WTC11 (cell line): Measurements from ENCODE around the gene HMCN1. TPM values are rescaled to one million over a fixed set of nuclear protein-coding genes. Genes with fewer than 3 reads are reported as not detected.

Experiments
- ATAC-seq: fragments of 200-7000 bp; cut with Tn5 transposase; 2 replicates; pipeline ENCODE4 v1.10.0; 2021; ENCODE audit warnings: mild to moderate bottlenecking, moderate library complexity
- CTCF ChIA-PET: fragments of 300-600 bp; sonication (Branson Sonifier 250); formaldehyde crosslinking; loops from one replicate; lab custom pipeline; 2021; ENCODE audit warnings: antibody characterized with exemption; lab: Charles Lee
- POLR2A ChIA-PET: fragments of 350-600 bp; sonication (Branson Sonifier 250); formaldehyde crosslinking; loops from one replicate; lab custom pipeline; 2021; ENCODE audit warnings: antibody characterized with exemption; lab: Charles Lee
- DNase-seq: peaks from one replicate; pipeline ENCODE4 v3.0.0; 2021; ENCODE audit warnings: low spot score
- H3K27ac Mint-ChIP-seq: 2 replicates; pipeline ENCODE4 v1.8.0; 2021; ENCODE audit warnings: mixed read lengths
- H3K27me3 Mint-ChIP-seq: 2 replicates; pipeline ENCODE4 v1.8.0; 2021; ENCODE audit warnings: low read depth, mild to moderate bottlenecking, moderate library complexity, mixed read lengths
- H3K36me3 Mint-ChIP-seq: 2 replicates; pipeline ENCODE4 v1.8.0; 2021; ENCODE audit warnings: mixed read lengths
- H3K4me1 Mint-ChIP-seq: 2 replicates; pipeline ENCODE4 v1.8.0; 2022; ENCODE audit warnings: mixed read lengths
- H3K4me3 Mint-ChIP-seq: 2 replicates; pipeline ENCODE4 v1.8.0; 2021; ENCODE audit warnings: mild to moderate bottlenecking, moderate library complexity, mixed read lengths
- H3K9me3 Mint-ChIP-seq: 2 replicates; pipeline ENCODE4 v1.8.0; 2021; ENCODE audit warnings: mixed read lengths
- AR ChIP-seq: fragments of 250-450 bp; sonication (Bioruptor Pico); IDR thresholded peaks from 2 replicates; pipeline ENCODE4 v1.9.0; 2021; ENCODE audit warnings: mild to moderate bottlenecking
- ARID4B ChIP-seq: sonication (generic); formaldehyde crosslinking; IDR thresholded peaks from 2 replicates; pipeline ENCODE4 v1.8.0; 2023; ENCODE audit warnings: missing genetic modification reagents, mild to moderate bottlenecking, borderline replicate concordance
- ATF1 ChIP-seq: sonication (generic); formaldehyde crosslinking; IDR thresholded peaks from 2 replicates; pipeline ENCODE4 v1.8.1; 2023; ENCODE audit warnings: mild to moderate bottlenecking, moderate library complexity, missing genetic modification reagents
- ATF3 ChIP-seq: sonication (generic); formaldehyde crosslinking; conservative IDR thresholded peaks from 2 replicates; pipeline ENCODE4 v1.8.1; 2022; ENCODE audit warnings: mild to moderate bottlenecking, missing genetic modification reagents
- CREM ChIP-seq: sonication (generic); formaldehyde crosslinking; IDR thresholded peaks from 2 replicates; pipeline ENCODE4 v1.8.1; 2022; ENCODE audit warnings: mild to moderate bottlenecking, missing genetic modification reagents, moderate library complexity
- CTCF ChIP-seq: fragments of 200-600 bp; IDR thresholded peaks from 2 replicates; pipeline ENCODE4 v1.8.0; 2022; ENCODE audit warnings: antibody characterized with exemption
- E2F4 ChIP-seq: sonication (generic); formaldehyde crosslinking; IDR thresholded peaks from 2 replicates; pipeline ENCODE4 v1.8.1; 2022; ENCODE audit warnings: low read depth, mild to moderate bottlenecking, moderate library complexity, missing genetic modification reagents, borderline replicate concordance
- ETV6 ChIP-seq: sonication (generic); formaldehyde crosslinking; IDR thresholded peaks from 2 replicates; pipeline ENCODE4 v1.8.1; 2022; ENCODE audit warnings: mild to moderate bottlenecking, missing genetic modification reagents
- IRF2 ChIP-seq: sonication (generic); formaldehyde crosslinking; IDR thresholded peaks from 2 replicates; pipeline ENCODE4 v1.8.0; 2022; ENCODE audit warnings: low read depth, missing genetic modification reagents, borderline replicate concordance
- JUN ChIP-seq: sonication (generic); formaldehyde crosslinking; IDR thresholded peaks from 2 replicates; pipeline ENCODE4 v1.8.0; 2023; ENCODE audit warnings: mild to moderate bottlenecking, missing genetic modification reagents
- MXD4 ChIP-seq: fragments of 250-450 bp; sonication (Bioruptor Pico); IDR thresholded peaks from 2 replicates; pipeline ENCODE4 v1.8.0; 2021; ENCODE audit warnings: mild to moderate bottlenecking, moderate library complexity, borderline replicate concordance
- NFE2L1 ChIP-seq: sonication (generic); formaldehyde crosslinking; IDR thresholded peaks from 2 replicates; pipeline ENCODE4 v1.8.1; 2023; ENCODE audit warnings: missing genetic modification reagents
- NFYB ChIP-seq: sonication (generic); formaldehyde crosslinking; conservative IDR thresholded peaks from 2 replicates; pipeline ENCODE4 v1.8.0; 2022; ENCODE audit warnings: low read depth, missing genetic modification reagents
- NR1H2 ChIP-seq: sonication (generic); formaldehyde crosslinking; IDR thresholded peaks from 2 replicates; pipeline ENCODE4 v1.9.0; 2021; ENCODE audit warnings: mild to moderate bottlenecking, moderate library complexity, missing genetic modification reagents
- NR3C1 ChIP-seq: sonication (generic); formaldehyde crosslinking; conservative IDR thresholded peaks from 2 replicates; pipeline ENCODE4 v1.8.1; 2023; ENCODE audit warnings: low read depth, mild to moderate bottlenecking, missing genetic modification reagents
- PREB ChIP-seq: sonication (generic); formaldehyde crosslinking; IDR thresholded peaks from 2 replicates; pipeline ENCODE4 v1.8.1; 2022; ENCODE audit warnings: mild to moderate bottlenecking, missing genetic modification reagents, moderate library complexity, borderline replicate concordance
- SMAD3 ChIP-seq: sonication (generic); formaldehyde crosslinking; IDR thresholded peaks from 2 replicates; pipeline ENCODE4 v1.8.0; 2022; ENCODE audit warnings: missing genetic modification reagents, mild to moderate bottlenecking, borderline replicate concordance
- TEAD1 ChIP-seq: sonication (generic); formaldehyde crosslinking; IDR thresholded peaks from 2 replicates; pipeline ENCODE4 v1.8.0; 2022; ENCODE audit warnings: mild to moderate bottlenecking, missing genetic modification reagents
- ZBTB21 ChIP-seq: sonication (generic); formaldehyde crosslinking; IDR thresholded peaks from 2 replicates; pipeline ENCODE4 v1.8.1; 2023; ENCODE audit warnings: mild to moderate bottlenecking, missing genetic modification reagents, borderline replicate concordance
- ZNF121 ChIP-seq: sonication (generic); formaldehyde crosslinking; IDR thresholded peaks from 2 replicates; pipeline ENCODE4 v1.8.0; 2023; ENCODE audit warnings: missing genetic modification reagents
- ZNF263 ChIP-seq: sonication (generic); formaldehyde crosslinking; IDR thresholded peaks from 2 replicates; pipeline ENCODE4 v1.8.1; 2022; ENCODE audit warnings: low read depth, mild to moderate bottlenecking, moderate library complexity, missing genetic modification reagents
- ZNF281 ChIP-seq: sonication (generic); formaldehyde crosslinking; IDR thresholded peaks from 2 replicates; pipeline ENCODE4 v1.8.0; 2023; ENCODE audit warnings: mild to moderate bottlenecking, missing genetic modification reagents
- total RNA-seq: library from RNA; stranded (reverse); gene quantifications from 3 replicates; pipeline ENCODE4 v1.2.3, GENCODE V29; 2021

Gene HMCN1
- total RNA-seq, 1 experiment from 2014 or later, result 5.6 TPM

GRCh38 chr1:186188736-186189135 is 454.5 kb downstream of the HMCN1 start:
- 0 out of 2 replicates have a peak, but pooled peaks cover 4% of the 10 kb centered on the region for H3K4me1 Mint-ChIP-seq
- H3K36me3 Mint-ChIP-seq, result no peaks in the 10 kb centered on the region
- TF ChIP-seq NR3C1 (CRISPR knock-in tag) (no peak), ZNF281 (CRISPR knock-in tag) (no peak), ARID4B (no peak), SMAD3 (no peak), CREM (CRISPR knock-in tag) (no peak), PREB (CRISPR knock-in tag) (no peak), IRF2 (CRISPR knock-in tag) (no peak), AR (CRISPR knock-in tag) (no peak), E2F4 (CRISPR knock-in tag) (no peak)
- DNase-seq, result no peak
- ChIA-PET POLR2A (no interaction called here), CTCF (interaction anchor here (0.8 kb wide), 1 partner anchor 468 kb away, joined by 3 read pairs; no protein-coding TSS in a partner anchor)
- H3K9me3 Mint-ChIP-seq, result peaks cover 4% of the 10 kb centered on the region
- ATAC-seq, result no peak
- no peak overlapping the region for H3K27ac Mint-ChIP-seq
- H3K4me3 Mint-ChIP-seq, result no peak overlapping the region
- H3K27me3 Mint-ChIP-seq, result no peaks in the 10 kb centered on the region

- 0 out of 2 replicates have a peak, but pooled peaks cover under 1% of the 10 kb centered on the region for H3K4me1 Mint-ChIP-seq
- H3K9me3 Mint-ChIP-seq, result peaks cover 9% of the 10 kb centered on the region
- H3K27me3 Mint-ChIP-seq, result no peaks in the 10 kb centered on the region
- ChIA-PET CTCF (interaction anchor here (0.8 kb wide), 1 partner anchor 469 kb away, joined by 3 read pairs; no protein-coding TSS in a partner anchor), POLR2A (no interaction called here)
- H3K27ac Mint-ChIP-seq, result no peak overlapping the region
- TF ChIP-seq NFE2L1 (CRISPR knock-in tag) (no peak), ATF1 (CRISPR knock-in tag) (no peak), NFYB (no peak), NR1H2 (CRISPR knock-in tag) (no peak), ZNF263 (CRISPR knock-in tag) (no peak), CREM (CRISPR knock-in tag) (no peak), ETV6 (CRISPR knock-in tag) (no peak), MXD4 (CRISPR knock-in tag) (no peak), JUN (CRISPR knock-in tag) (no peak), ZNF121 (CRISPR knock-in tag) (no peak), ATF3 (no peak), CTCF (no peak), TEAD1 (CRISPR knock-in tag) (no peak), ZBTB21 (CRISPR knock-in tag) (no peak)
- H3K4me3 Mint-ChIP-seq, result no peak overlapping the region
- H3K36me3 Mint-ChIP-seq, result no peaks in the 10 kb centered on the region
- no peak for DNase-seq
- no peak for ATAC-seq
Observed at GRCh38 chr1:186189156-186189555, 455.0 kb downstream of the HMCN1 start.
